GM21786 (cell line): ENCODE measurements around the gene TLCD3A.
"Not testable (repeated sequence)": the region's sequence is repeated elsewhere in the genome, so short reads cannot be mapped to it uniquely, and the experiment has no call there.

Experiments
- ATAC-seq: cut with Tn5 transposase; IDR thresholded peaks from one replicate; pipeline ENCODE4 v1.9.1; 2021; ENCODE audit not compliant: unreplicated experiment

TLCD3A gene

DNA sequence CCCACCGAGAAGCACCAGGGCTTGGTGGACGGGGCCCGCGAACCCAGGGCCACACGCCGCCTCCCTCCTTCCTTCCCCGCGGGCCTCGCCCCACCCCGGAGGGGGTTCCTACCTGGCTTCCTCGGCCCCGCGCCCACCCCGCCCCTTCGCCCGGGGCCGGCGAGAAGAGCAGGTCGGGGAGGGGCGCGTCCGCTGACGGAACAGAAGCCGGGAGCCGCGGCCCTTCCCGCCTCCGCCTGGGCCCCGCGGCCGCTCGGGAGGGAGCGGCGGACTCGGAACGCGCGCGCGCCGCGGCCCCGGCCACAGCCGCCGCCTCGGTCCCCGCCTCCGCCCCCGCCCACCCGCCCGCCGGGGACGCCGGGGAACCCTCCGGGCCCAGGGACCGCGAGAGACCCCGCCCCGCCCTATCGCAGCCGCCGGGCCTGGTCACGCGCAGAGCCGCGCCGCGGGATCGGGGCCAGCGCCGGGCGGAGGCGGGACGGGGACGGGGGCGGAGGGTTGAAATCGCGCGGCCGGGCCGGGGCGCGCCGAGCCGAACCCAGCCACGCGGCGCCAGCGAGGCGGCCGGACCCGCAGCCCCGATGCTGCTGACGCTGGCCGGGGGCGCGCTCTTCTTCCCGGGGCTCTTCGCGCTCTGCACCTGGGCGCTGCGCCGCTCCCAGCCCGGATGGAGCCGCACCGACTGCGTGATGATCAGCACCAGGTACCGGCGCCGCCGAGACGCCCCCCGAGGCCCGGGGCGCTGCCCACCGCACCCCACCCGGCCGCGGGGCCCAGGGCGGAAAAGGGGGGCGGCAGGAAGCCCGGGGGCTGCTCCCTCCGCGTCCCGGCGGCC, at the start of gene TLCD3A:
TLCD3A (plus strand) TSS at position 530 of the 835 bp plus-strand sequence; CDS start at position 582, 52 bp downstream.
- ATAC-seq: no peak

DNA sequence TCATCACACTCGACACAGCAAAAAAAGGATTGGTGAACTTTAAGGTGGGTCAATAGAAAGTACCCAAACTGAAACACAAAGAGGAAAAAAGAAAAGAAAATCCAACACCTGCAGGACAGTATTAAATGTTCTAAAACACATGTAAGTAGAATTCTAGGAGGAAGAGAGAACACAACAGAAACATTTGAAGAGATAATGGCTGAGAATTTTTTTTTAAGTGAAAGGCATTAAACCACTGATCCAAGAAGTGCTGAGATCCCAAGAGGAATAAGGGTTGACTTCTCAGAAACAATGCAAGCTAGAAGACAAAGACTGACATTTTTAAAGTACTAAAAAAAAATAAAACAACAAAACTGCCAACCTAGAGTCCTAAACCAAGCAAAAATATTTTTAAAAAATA, 49.4 kb upstream of the TLCD3A start:
- no peak for ATAC-seq

DNA sequence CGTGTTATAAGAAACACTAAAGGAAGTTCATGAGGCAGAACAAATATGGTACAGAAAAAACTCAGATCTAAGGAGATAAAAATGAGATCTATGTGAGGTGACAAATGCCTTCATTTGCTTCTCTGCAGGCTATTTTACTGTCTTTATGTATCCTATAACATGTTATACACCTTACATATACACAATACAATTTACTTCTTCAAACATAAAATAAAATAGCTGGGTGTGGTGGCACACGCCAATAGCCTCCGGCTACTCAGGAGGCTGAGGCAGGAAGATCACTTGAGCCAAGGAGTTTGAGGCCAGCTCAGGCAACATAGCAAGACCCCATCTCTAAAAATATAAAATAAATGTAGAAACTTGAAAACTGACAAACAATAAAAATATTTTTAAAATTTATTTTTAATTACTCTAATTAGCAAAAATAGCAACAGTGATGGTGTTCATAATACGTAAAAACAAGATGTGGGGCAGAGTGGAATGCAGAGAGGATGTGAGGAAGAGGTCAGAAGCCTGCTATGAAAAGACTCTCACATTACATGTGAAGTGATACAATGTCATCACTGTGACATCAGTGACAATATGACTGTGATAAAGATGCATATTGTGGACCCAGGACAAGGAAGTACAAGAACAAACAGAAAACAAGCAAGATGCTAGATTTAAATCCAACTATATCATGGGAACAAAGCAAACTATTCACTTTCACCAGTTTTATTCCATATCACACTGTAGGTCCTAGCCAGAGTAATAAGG, 48.7 kb upstream of the TLCD3A start:
- no peak for ATAC-seq

DNA sequence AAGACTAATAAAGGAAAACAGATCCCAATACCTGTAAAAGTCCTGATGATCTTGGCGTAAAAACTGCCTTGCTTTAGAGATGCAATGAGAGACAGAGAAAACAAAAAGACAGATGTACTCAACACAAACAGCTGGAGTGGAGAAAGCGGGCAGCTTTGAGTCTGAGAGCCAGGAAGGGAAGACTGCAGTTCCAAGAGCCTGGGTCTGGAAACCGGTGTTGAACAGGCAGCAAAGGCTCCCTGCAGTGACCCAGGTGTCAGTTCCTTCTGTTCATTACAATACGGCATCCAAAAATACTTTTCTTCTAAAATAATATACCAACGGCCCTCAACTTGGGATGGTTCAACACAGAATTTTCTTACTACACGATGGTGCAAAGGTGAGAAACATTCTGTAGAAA, 47.4 kb upstream of the TLCD3A start:
- no peak for ATAC-seq

DNA sequence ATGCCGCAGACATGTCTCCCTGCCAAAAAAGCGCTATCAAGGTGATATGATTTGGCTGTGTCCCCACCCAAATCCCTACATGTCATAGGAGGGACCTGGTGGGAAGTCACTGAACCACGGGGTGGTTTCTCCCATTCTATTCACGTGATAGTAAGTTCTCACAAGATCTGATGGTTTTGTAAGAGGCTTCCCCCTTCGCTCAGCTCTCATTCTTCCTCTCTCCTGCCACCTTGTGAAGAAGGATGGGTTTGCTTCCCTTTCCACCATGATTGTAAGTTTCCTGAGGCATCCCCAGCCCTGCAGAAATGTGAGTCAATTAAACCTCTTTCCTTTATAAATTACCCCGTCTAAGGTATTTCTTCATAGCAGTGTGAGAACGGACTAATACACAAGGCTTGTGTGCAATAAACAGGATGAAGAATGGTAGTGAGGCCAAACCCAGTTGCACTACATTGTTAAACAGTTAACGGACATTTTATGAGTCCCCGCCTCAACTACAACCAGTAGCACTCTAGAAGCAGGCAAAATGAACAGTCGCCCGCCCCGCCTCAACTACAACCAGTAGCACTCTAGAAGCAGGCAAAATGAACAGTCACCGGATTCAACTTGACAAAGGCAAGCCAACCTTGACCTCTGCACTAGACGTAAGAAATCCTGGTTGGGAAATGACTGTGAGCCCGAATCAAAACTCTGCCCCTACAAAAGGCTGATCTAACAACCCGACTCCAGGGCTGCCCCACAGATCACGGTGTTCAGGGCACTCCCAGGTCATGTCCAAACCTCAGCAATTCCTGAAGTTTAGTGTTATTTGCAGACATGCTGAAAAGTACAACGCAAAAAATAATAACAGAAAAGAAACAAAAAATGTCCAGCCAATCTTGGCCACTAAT, 44.1 kb upstream of the TLCD3A start:
- no peak for ATAC-seq

DNA sequence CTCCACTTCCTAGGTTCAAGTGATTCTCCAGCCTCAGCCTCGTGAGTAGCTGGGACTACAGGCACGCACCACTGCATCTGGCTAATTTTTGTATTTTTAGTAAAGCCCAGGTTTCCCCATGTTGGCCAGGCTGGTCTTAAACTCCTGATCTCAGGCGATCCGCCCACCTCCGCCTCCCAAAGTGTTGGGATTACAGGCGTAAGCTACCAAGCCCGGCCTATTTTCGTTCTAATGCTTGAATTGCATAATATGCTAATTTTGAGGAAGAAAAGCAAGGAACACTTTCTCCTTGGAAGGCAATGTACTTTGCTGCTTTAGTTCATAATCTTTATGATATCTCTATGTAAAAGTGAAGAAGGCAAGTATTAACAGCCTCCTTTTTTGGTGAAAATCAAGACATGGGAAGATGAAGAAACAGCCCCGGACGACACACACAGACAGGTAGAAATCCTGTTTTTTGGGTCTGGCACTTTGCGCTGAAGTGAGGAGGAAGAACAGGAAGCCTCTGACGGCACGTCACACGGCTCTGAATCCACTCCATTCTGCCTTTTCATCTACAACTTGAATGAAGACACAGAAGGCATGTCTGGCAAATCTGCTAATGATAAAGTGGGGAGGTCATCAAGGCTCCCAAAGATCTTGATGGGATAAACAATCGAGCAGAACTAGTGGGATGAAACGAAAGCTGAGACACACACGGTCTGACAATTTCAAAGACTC, 42.7 kb upstream of the TLCD3A start:
- ATAC-seq: no peak

DNA sequence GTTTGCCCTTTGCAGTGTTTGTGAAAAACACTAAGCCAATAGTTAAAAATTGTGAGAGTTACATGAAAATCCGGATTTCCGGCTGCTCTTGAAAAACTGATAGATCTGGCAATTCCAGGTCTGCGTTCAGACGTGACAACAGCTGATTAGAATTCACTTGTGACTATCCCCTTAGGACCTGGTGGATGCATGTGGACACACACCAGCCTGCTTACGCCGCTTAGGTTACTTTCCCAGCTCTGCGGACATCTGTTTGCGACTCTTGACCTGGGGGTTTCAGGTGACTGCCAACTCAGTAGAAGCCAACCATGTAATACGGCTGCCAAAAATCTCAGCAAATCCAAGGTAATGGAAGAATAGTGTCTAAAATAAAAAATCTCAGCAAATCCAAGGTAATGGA, 42.0 kb upstream of the TLCD3A start:
- ATAC-seq: no peak

DNA sequence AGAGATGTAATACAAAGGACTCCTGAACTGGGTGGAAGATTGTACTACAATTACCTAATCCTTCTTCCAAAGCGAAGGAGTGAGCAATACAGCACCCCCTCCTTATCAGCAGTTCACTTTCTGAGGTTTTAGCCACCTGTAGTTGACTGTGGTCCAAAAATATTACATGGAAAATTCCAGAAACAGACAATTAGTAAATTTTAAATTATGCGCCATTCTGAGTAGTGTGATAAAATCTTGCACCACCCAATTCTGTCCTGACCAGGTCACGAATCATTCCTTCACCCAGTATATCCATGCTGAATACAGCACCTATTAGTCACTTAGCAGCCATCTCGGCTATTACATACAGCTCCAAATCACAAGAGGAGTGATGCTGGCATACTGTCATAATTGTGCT, 41.0 kb upstream of the TLCD3A start:
- ATAC-seq: no peak

DNA sequence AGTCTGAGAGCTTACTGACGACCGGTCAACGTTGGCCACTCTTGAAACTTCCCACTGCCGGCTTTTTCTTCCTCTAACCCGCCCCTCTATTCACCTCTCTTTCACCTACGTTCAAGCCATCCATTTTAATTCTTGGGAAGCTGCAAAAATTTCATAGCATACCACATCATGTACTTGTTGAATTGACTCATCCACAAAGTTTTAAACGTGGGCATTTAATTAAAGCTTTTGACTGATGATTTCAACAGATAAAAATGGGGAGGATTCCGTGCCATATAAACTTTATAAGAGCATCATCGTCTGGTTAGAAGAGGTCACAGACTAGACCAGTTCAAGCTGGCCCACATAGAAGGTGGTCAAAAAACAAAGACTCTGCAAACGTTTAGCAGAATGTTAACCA, 40.3 kb upstream of the TLCD3A start:
- no peak for ATAC-seq

DNA sequence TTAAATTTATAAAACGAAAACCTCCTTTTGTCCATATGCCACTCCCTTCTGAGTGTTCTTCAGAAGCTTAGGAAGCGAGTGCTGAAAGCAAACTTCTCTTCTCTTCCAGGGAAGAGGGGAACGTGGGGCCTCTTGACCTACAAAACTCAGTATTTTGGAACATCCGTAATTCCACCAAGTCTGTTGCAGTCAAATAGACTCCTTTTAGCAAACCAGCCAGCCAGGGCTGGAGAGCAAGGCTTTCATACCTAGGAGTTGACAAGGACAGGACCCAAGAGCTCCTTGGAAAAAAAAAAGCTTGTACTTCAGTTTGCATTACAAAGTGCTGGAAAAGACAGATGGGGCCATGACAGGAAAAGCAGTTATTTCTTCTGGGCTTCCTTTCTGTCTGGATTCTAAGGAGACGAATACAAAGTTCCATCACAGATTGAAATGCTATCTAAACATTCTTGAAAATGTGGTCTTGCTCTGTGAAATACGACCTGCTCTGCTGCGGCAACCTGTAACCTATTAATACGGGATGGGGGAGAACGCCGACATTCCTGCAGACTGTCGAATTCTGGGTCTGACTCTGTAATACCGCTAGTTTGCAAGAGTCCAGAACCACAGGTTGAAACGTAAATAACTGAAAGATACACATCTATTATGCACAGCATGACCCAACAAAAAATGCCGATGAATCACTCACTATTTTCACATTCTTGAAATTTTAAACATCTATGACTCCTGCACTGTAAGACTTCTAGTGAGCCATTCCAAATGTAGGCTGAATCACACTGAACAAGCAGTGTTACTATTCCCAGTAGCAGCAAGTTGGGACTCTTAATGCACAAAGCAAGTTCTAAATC, 38.4 kb upstream of the TLCD3A start:
- ATAC-seq: no peak

DNA sequence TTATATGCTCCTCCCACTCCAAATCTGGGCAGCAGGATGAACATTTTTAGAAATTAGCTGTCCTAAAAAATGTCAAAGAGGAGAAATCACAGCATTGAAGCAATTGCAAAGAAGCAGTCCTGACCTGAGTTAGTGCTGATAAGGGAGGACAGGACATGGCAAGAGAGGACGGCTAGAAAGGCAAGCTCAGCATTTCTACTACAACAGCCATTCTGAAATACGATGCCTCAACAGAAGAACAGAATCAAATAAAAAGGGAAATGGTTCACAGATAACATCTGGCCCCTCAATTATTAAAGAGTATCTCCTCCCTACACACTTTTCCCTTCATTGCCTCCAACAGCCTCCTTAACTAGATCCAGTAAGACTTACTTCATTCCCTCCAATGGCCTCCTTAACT, 36.0 kb upstream of the TLCD3A start:
- ATAC-seq: no peak

DNA sequence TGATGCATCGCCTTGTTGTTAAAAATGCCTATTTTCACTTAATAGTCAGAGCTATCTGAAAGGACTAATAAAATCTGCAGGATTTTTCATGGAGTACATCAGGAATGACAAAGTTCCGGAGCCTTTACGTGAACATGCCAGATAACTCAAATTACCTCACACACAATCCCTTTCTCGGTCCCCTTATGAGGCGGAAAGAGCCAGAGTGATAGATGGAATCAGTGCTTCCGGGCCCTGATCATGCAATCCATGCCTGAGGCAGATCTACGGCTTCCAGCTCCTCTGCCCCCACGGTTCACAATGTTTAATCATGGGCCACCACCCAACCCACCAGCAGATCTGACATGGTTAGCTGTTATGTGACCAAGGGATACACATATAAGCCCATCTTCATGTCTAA, 34.7 kb upstream of the TLCD3A start:
- ATAC-seq: no peak

DNA sequence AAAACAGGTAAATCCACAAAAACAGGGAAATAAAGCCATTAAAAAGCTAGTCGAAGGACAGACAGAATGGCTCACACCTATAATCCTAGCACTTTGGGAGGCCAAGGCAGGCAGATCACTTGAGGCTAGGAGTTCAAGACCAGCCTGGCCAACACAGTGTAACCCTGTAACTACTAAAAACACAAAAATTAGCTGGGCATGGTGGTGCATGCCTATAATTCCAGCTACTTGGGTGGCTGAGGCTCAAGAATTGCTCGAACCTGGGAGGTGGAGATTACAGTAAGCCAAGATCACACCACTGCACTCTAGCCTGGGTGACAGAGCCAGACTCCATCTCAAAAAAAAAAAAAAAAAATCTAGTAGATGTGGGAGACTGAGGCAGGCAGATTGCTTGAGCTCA, 34.3 kb upstream of the TLCD3A start:
- ATAC-seq: not testable (repeated sequence)

DNA sequence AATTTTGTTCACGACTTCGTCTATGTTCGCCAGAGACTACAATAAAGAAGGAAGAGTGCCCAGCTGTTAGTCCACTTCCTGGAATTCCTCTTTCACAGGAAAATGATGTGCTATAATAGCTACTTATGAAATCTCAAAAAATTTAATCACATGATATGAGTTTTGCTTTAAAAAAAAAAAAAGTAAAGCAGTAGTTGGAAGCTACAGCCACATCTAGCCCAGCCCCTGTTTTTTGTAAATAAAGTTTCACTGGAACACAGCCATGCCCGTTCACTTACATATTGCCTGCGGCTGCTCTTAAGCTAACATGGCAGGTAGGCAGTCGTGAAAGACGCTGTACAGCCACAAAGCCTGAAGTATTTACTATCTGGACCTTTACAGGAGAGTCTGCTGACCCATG, 33.1 kb upstream of the TLCD3A start:
- no peak for ATAC-seq

DNA sequence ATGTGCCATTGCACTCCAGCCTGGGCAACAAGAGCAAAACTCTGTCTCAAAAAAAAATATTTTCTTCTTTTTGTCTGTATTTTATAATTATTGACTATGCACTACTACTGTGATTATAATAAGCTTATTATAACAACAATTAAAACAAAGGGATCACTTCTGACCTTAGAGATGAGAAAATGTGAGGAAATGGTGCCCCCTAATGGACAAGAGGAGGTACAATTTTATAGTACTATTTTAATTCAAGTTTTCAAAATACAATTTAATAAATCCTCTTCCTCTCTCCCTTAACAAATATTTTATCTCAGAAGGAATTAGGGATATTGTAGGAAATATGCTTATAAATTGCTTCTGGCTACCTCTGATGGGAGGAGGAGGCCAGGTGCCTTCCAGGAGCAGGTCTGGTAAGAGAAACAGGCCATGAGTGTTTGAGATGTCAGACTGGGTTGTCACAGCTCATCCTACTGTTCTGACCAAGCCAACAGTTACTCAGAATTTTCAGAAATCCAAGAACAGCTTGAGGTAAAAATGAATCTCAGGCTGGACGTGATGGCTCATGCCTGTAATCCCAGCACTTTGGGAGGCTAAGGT, 31.8 kb upstream of the TLCD3A start:
- ATAC-seq: no peak

DNA sequence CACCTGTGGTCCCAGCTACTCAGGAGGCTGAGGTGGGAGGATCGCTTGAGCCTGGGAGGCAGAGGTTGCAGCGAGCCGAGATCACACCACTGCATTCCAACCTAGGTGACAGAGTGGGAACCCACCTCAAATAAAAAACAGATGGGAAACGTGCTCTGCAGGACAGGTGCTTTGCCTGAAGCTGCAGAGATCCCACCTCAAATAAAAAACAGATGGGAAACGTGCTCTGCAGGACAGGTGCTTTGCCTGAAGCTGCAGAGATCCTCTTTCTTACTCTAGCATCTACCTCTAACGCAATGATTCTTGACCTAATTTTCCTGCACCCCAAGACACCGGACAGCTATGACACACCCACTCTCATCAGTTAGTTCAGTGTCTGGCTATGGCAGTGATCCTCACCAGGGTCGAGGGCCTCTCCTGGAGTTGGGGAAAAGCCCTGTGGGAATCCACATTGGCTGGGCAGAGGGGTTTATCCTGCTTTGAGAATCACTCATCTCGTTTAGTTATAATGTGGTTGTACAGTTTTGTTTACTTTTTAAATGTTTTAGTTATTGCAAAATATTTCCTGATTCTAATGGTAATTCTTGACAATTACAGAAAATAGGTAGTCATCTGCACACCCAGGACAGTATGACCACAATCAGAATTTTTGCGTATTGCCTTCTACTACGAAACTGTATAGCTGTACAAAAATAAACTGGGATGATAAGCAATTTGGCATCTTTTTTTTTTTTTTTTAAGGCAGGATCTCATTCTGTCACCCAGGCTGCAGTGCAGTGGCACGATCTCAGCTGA, 29.1 kb upstream of the TLCD3A start:
- ATAC-seq: no peak

DNA sequence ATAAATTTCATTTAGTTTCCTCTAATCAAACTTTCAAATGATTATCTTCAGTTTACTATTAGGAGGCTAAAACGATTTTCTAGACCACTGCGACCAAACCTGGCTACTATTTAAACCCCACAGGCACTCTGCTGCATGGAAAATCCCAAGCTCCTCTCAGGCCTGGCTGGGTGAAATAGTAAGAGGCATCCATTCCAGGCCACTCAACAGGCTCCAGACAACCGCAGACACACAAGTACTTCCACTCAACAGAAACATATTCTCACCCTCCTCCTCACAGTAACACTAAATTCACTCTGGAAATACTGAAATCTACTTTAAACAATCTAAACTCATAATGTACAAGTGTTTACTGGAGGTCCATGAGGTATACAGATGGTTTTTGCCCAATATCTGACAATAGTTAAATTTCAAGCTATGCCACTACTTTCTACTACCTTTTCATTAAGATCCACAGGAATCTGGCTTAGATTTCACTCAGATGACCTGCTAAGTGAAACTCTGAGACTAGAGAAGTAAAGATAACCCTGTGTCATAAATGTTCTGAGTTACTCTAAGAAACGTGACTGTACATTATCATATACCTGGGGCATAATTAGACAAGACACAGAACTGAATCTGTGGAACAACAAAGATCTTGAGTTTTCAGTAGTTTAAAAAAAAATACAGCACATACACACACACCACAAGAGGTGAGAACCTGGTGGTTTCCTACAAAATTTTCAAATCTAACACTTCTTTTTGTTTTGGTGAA, 28.1 kb upstream of the TLCD3A start:
- no peak for ATAC-seq

DNA sequence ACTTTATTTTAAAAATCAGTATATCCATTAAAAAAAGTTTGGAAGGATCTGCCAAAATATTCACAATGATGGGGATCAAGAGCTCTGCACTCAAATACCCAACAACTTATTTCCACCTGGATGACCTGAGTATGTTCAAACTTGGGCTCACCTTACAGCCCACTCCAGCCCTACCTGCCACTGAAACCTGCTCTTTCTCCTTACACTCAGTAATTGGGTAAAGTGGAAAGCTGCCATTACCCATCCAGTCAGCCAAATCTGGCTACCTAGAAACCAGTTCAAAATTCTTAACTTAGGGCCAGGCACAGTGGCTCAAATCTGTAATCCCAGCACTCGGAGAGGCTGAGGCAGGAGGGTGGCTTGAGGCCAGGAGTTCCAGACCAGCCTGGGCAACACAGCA, 27.4 kb upstream of the TLCD3A start:
- no peak for ATAC-seq
